VCaP (cell line): Measurements from ENCODE around the gene SHF.

Experiments
- H3K27ac ChIP-seq: fragments of 450-650 bp; 2 replicates; pipeline ENCODE4 v1.5.1; 2017
- CTCF ChIP-seq: fragments of 450-650 bp; conservative IDR thresholded peaks from 2 replicates; pipeline ENCODE4 v1.5.1; 2017; ENCODE audit warnings: mild to moderate bottlenecking, moderate library complexity

The SHF gene

GRCh38 chr15:45197512-45197911 is 9.7 kb upstream of the SHF start:
- no peak for TF ChIP-seq CTCF
- H3K27ac ChIP-seq, result peak overlapping the region; percentile 93; the same call in 1 of the 2 replicates

DNA sequence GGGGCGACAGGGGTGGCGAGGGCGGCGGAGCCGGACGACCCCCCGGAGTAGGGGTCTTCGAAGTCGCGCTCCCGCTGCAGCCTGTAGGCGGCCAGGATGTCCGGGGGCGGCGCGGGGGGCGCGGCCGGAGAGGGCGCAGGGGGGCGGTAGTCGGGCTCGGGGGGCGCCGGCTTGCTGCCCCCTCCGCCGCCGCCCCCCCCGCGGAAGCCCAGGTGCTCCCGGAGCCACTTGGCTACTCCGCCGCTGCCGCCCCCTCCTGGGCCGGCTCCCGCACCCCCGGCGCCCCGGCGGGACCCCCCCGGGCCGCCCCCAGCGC is 230 bp downstream of the SHF start:
- H3K27ac ChIP-seq, result peak overlapping the region; percentile 8; the same call in 1 of the 2 replicates
- no peak for TF ChIP-seq CTCF

GRCh38 chr15:45186771-45187577 is 792 bp downstream of the SHF start:
- peak overlapping the region; percentile 8; the same call in 1 of the 2 replicates for H3K27ac ChIP-seq
- no peak for TF ChIP-seq CTCF

- no peak overlapping the region for H3K27ac ChIP-seq
- TF ChIP-seq CTCF, result no peak
These were observed 1.6 kb downstream of the SHF start for GRCh38 chr15:45185903-45186770.

DNA sequence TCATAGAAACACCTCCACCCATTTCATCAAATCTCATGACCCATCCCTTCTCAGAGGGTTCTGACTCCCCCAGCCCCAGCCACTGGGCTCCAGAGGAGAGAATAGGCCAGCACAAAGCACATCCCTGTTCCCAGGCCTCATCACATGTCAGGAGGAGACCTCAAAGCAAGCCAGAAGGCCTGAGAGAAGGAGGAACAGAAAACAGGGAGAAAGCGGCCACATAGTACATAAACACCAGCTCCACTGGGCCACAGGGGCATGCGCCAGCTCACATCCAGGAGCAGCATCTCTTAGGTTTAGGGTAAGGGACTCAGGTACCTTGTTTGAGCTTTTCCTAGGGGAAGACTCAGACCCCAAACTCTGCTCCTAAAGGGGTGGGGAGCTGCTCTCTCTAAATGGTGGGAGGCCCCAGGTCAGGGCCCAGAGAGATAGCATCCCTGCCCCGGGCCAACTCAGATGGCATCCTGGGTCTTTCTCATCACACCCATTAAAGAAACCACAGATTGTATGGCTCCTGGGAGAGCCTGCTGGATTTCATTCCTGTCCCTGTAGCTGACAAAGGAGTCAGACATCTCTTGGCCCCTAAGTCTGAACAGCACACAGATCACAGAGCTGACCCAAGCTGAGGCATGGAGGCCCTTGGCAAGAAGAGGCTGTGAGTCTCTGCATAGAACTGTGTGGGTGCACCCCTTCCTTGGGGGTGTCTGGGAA is 2.5 kb downstream of the SHF start:
- no peak for TF ChIP-seq CTCF
- H3K27ac ChIP-seq, result no peak overlapping the region

GRCh38 chr15:45184562-45185041 is 3.2 kb downstream of the SHF start:
- no peak overlapping the region for H3K27ac ChIP-seq
- no peak for TF ChIP-seq CTCF

GRCh38 chr15:45183511-45183910 is 4.3 kb downstream of the SHF start:
- no peak overlapping the region for H3K27ac ChIP-seq
- TF ChIP-seq CTCF, result no peak
